Thyroid gland (tissue), 4 donors: ENCODE results near the gene CDK5RAP2. TPM values are rescaled to one million over a fixed set of nuclear protein-coding genes. Genes with fewer than 3 reads are reported as not detected.
"Not testable (repeated sequence)": the region's sequence is repeated elsewhere in the genome, so short reads cannot be mapped to it uniquely, and the experiment has no call there.

Experiments
- DNase-seq, 2 donors: peaks; one replicate each; pipeline ENCODE4 v3.0.0-alpha.2; 2019
- H3K27ac ChIP-seq, 3 donors: fragments of 200-600 bp; sonication (generic); 1 replicate in 2 of 3; 2 replicates in 1 of 3; pipeline ENCODE4 v1.5.1; 2016 to 2019; ENCODE audit warnings: mild to moderate bottlenecking in 1 of 3, moderate library complexity in 1 of 3
- H3K27me3 ChIP-seq: fragments of 200-600 bp; sonication (generic); one replicate; pipeline ENCODE4 v1.5.1; 2019
- H3K36me3 ChIP-seq, 2 donors: fragments of 200-600 bp; sonication (generic); one replicate each; pipeline ENCODE4 v1.5.1; 2016 to 2019
- H3K4me1 ChIP-seq, 2 donors: fragments of 200-600 bp; sonication (generic); one replicate each; pipeline ENCODE4 v1.5.1; 2017 to 2019
- H3K4me3 ChIP-seq, 3 donors: fragments of 200-600 bp; sonication (generic); replicated peaks in 1 of 3; 1 replicate in 2 of 3; 2 replicates in 1 of 3; pipeline ENCODE4 v1.5.1; 2016; ENCODE audit warnings: mild to moderate bottlenecking in 1 of 3
- H3K9me3 ChIP-seq: fragments of 200-600 bp; sonication (generic); one replicate; pipeline ENCODE4 v1.5.1; 2017
- POLR2A ChIP-seq, 2 donors: fragments of 450-650 bp; IDR thresholded peaks; one replicate each; pipeline ENCODE4 v1.6.1; 2017; ENCODE audit warnings: antibody characterized with exemption in 2 of 2, mild to moderate bottlenecking in 2 of 2, moderate library complexity in 1 of 2
- WGBS, 2 donors: methylation state at CpG; one replicate each; pipeline ENCODE4 v1.1.5; 2017; 5-methylcytosine and 5-hydroxymethylcytosine counted together
- intact Hi-C: fragments of 100-400 bp; cut with DNase I; formaldehyde crosslinking; loops from one replicate; pipeline ENCODE4 v1.15.1; 2023
- total RNA-seq, 4 donors: library from RNA; depleted of rRNA; stranded (reverse); fragments of >200 nt; gene quantifications; one replicate each; pipeline ENCODE4 v1.2.3, GENCODE V29; 2016
- TF ChIP-seq, protein P1 (sequence below), 6 experiments: fragments of 200-600 bp in 3 of 6; fragments of 450-650 bp in 3 of 6; sonication (generic) in 3 of 6; IDR thresholded peaks; one replicate each; pipeline ENCODE4 v1.5.1; 2016 to 2019; ENCODE audit warnings: antibody characterized with exemption in 6 of 6, mild to moderate bottlenecking in 2 of 6, inconsistent platforms in 1 of 6, moderate library complexity in 1 of 6

CDK5RAP2 gene
- total RNA-seq, 4 donors from 2014 or later: 39.5 to 51.9 (median 46.9) TPM

DNA sequence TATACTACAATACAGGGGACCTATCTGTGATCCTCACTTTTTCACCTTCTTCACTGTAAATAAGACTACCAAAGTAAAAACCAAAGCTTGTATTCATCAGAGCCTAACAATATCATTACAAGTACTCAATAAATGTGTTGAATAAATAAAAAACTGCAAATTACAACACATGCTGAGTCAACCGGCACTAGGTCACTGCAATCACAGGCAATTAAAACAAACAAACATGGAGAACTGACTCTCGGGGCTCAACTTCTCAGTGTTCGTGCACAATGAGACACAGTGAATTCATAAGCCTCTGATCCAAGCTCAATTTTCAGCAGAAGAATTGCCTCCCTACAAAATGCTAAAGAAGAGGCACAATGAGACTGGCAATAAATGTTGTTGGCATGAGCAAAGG is 69.2 kb downstream of the CDK5RAP2 start:
- Histone ChIP-seq H3K27ac (peak overlapping the region in 1 of 3 donors; percentile 12), H3K4me1 (peaks cover 0 to 14% of the 10 kb centered on the region in 2 donors), H3K4me3 (no peak overlapping the region), H3K27me3 (no peaks in the 10 kb centered on the region), H3K36me3 (peaks cover 0 to 5% of the 10 kb centered on the region in 2 donors), H3K9me3 (no peaks in the 10 kb centered on the region)
- no peak for DNase-seq
- TF ChIP-seq POLR2A (IDR thresholded peaks at IDR 0.05): no peak
- TF ChIP-seq, protein P1, sequence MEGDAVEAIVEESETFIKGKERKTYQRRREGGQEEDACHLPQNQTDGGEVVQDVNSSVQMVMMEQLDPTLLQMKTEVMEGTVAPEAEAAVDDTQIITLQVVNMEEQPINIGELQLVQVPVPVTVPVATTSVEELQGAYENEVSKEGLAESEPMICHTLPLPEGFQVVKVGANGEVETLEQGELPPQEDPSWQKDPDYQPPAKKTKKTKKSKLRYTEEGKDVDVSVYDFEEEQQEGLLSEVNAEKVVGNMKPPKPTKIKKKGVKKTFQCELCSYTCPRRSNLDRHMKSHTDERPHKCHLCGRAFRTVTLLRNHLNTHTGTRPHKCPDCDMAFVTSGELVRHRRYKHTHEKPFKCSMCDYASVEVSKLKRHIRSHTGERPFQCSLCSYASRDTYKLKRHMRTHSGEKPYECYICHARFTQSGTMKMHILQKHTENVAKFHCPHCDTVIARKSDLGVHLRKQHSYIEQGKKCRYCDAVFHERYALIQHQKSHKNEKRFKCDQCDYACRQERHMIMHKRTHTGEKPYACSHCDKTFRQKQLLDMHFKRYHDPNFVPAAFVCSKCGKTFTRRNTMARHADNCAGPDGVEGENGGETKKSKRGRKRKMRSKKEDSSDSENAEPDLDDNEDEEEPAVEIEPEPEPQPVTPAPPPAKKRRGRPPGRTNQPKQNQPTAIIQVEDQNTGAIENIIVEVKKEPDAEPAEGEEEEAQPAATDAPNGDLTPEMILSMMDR (IDR thresholded peaks at IDR 0.05): no peak
- WGBS, 2 donors: 85 to 89% methylated on average over 3 of the region's 3 CpGs
- intact Hi-C loops: no loop called here

DNA sequence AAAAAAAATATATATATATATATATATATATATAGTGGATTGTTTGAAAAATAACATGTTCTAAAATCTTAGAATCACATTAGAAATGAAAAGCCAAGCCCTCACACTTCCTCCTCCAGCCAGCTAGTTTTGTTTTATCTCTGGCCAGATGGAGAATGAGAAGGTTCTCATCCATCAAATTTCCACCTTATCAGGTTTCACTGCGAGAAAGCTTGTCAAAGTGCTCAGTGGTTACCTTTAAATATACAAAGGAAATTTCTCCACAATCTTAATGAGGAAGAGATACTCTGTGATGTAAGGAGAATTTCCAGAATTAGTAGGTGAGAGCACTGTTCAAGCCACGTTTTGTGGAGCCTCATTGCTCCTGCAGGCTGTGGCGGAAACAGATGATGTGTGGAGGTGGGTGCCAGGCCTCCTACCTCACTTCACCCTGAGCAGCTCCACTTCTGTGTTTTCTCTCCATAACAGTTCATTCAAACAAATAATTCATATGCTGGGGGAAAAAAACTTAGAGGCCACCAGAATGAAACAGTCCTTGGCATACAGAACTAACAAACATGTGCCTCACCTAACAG is 71.9 kb downstream of the CDK5RAP2 start:
- H3K36me3 ChIP-seq: no peaks in the 10 kb centered on the region
- no peak overlapping the region for H3K4me3 ChIP-seq
- no peak overlapping the region for H3K27ac ChIP-seq
- intact Hi-C loops: no loop called here
- H3K9me3 ChIP-seq: no peaks in the 10 kb centered on the region
- peaks cover 0 to 14% of the 10 kb centered on the region in 2 donors for H3K4me1 ChIP-seq
- no peaks in the 10 kb centered on the region for H3K27me3 ChIP-seq
- 80 to 90% methylated on average over 3 of the region's 3 CpGs for WGBS, 2 donors
- no peak for TF ChIP-seq POLR2A (IDR thresholded peaks at IDR 0.05)
- DNase-seq: no peak

DNA sequence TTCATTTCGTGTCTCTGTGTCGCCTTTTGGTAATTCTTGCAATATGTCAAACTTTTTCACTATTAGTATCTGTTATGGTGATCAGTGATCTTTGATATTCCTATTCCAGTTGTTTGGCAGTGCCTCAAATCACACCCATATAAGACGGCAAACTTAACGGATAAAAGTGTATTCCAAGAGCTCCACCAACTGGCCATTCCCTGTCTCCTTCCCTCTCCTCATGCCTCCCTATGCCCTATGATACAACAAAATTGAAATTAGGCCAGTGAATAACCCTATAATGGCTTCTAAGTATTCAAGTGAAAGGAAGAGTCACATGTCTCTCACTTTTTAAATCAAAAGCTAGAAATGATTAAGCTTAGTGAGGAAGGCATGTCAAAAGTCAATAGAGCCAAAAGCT is 74.8 kb downstream of the CDK5RAP2 start:
- DNase-seq: no peak
- no peak overlapping the region for H3K27ac ChIP-seq
- intact Hi-C loops: no loop called here
- no peak overlapping the region for H3K4me3 ChIP-seq
- H3K9me3 ChIP-seq: no peaks in the 10 kb centered on the region
- 96 to 97% methylated on average over 4 of the region's 4 CpGs for WGBS, 2 donors
- peaks cover 4 to 7% of the 10 kb centered on the region in 2 donors for H3K4me1 ChIP-seq
- no peaks in the 10 kb centered on the region for H3K27me3 ChIP-seq
- H3K36me3 ChIP-seq: no peaks in the 10 kb centered on the region
- TF ChIP-seq POLR2A (IDR thresholded peaks at IDR 0.05): no peak
- TF ChIP-seq, protein P1 (IDR thresholded peaks at IDR 0.05): no peak

DNA sequence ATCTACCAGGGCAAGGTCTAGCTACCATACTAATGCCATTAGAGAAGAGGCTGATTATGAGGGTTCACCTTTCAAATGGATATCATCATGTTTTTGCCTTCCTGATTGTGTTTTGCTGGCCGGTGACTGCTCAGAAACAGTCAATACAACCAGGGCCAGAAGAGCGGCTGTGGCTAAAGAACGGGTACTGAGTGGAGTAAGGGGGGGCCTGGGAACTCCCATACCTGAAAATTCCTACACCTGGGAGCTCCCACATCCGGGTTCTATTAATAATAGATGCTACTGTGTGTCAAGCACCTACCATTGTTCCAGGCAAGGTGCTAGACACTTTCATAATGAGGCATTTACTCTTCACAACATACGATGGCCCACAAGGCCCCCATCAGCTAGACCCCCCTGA is 79.2 kb downstream of the CDK5RAP2 start:
- Histone ChIP-seq H3K36me3 (no peaks in the 10 kb centered on the region), H3K27me3 (no peaks in the 10 kb centered on the region), H3K27ac (no peak overlapping the region), H3K4me1 (peaks cover 0 to 4% of the 10 kb centered on the region in 2 donors), H3K4me3 (no peak overlapping the region), H3K9me3 (no peaks in the 10 kb centered on the region)
- DNase-seq: no peak
- TF ChIP-seq, protein P1 (IDR thresholded peaks at IDR 0.05): no peak
- no peak for TF ChIP-seq POLR2A (IDR thresholded peaks at IDR 0.05)
- intact Hi-C loops: no loop called here
- 60 to 74% methylated on average over 5 of the region's 5 CpGs for WGBS, 2 donors

DNA sequence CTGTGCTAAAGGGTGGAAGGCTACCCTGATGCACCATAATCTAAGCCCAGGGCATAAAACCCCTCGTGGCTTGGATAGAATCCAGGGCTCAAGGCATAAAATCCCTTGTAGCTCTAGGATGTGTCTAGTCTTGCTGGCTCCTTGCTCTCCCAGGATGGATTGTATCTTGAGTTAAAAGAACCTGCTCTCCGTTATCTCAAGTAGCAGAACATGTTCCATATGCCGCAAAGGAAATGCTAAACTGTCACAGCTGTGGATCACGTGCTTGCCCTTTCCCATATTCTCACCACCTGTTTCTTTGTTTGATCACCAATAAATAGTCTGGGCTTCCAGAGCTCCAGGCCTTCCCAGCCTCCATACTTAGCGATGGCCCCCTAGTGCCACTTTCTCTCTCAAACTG is 82.1 kb downstream of the CDK5RAP2 start:
- DNase-seq, H3K9me3 ChIP-seq, H3K4me3 ChIP-seq, H3K36me3 ChIP-seq, intact Hi-C loops, H3K27ac ChIP-seq, H3K27me3 ChIP-seq, H3K4me1 ChIP-seq: not testable (repeated sequence)
- WGBS, 2 donors: 96 to 97% methylated on average over 5 of the region's 5 CpGs

DNA sequence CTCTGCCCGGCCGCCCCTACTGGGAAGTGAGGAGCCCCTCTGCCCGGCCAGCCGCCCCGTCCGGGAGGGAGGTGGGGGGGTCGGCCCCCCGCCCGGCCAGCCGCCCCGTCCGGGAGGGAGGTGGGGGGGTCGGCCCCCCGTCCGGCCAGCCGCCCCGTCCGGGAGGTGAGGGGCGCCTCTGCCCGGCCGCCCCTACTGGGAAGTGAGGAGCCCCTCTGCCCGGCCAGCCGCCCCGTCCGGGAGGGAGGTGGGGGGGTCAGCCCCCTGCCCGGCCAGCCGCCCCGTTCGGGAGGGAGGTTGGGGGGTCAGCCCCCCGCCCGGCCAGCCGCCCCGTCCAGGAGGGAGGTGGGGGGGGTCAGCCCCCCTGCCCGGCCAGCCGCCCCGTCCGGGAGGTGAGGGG is 83.5 kb downstream of the CDK5RAP2 start:
- DNase-seq, H3K27ac ChIP-seq, H3K4me3 ChIP-seq, intact Hi-C loops, H3K4me1 ChIP-seq, H3K36me3 ChIP-seq, H3K9me3 ChIP-seq, H3K27me3 ChIP-seq: not testable (repeated sequence)
- WGBS, 2 donors: no CpG with 5 or more reads among the region's 37 CpGs
